Glomerular endothelial cell (primary cell): ENCODE data around the gene C1QTNF9. TPM values are rescaled to one million over a fixed set of nuclear protein-coding genes. Genes with fewer than 3 reads are reported as not detected.
"Not testable (repeated sequence)": the region's sequence is repeated elsewhere in the genome, so short reads cannot be mapped to it uniquely, and the experiment has no call there.

Experiments used
- DNase-seq: peaks from one replicate; pipeline ENCODE4 v3.0.0-alpha.2; 2011; ENCODE audit warnings: low read depth, low spot score; ENCODE audit errors: extremely low read depth
- total RNA-seq: library from RNA; depleted of rRNA; stranded (reverse); fragments of >200 nt; gene quantifications from 2 replicates; pipeline ENCODE4 v1.2.3, GENCODE V29; 2015

The C1QTNF9 gene
- total RNA-seq, 1 donor from 2014 or later, result not detected

GRCh38 chr13:24281188-24282008 lies 28.0 kb upstream of the C1QTNF9 start:
- DNase-seq, result no peak

DNA sequence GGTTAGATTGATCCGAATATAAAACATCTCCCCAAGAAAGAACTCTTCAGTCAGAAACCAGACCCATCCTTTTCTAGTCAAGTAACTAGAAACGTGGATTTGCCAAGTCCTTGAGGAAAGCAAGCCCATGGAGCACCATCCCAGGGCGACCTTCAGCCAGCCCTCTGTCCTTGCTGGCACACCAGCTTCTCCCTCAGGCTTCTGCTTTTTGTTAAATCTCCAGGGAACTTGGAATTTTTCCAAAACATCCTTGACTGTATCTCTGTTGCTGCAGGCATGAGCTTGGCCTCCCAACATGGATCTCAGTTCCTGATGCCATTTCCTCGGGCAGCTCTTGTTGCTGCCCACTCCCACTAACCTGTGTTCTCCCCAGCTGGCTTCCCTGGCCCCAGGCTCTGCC lies 27.1 kb upstream of the C1QTNF9 start:
- no peak for DNase-seq

DNA sequence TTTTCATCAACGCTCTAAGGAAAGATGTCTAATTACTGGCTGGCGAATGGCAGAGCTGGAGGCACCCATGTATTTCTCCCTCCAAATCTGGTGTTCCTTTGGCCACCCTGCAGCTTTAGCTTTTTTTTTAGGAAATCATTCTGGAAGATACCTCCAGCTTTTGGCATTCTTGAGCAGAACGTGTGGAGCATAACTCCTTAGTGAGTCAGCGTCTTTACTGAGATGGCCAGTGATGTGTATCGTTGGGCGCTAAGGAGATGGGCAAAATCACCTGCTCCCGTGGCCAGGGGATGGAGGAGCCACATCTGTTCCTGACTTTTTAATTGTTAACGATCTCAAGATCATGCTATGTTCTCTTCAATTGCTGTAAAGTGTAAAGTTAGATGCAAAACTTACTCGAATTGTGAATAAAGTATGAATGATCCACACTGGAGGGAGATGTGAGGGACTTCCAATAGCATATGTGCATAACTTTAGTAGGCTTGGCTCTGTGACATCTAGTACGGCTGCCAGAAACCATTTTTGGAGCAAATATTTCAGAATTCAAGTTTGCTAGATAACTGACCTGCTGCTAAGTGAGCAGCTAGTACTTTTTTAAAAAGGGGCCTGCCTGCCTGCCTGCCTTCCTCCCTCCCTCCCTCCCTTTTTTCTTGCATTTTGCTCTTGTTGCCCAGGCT lies 24.4 kb upstream of the C1QTNF9 start:
- DNase-seq, result no peak

GRCh38 chr13:24286624-24287023 lies 22.8 kb upstream of the C1QTNF9 start:
- DNase-seq, result no peak

DNA sequence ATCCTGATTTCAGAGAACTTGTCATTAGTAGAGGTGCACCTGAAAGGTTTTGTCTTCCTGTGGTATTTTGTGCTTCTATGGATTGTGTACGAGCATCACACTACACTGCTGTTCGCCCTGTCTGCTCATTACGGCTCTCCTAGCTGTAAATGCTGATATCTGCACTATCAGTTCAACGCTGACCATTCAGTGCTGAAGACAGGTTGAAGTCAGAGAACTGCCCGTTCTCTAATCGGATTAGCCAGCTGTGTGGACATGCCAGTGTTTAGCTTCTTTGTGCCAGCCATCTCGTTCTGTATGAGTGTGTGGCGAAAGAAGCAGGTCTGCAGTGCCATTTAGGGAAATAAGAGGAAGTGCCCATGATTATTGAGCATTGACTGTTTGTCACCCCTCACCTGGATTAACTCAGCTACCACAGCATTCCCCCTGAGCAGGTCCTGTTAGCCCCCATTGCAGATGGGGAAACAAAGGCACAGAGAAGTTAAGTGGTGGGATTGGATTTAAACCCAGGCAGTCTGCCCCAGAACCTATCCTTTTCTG lies 21.6 kb upstream of the C1QTNF9 start:
- DNase-seq, result no peak

DNA sequence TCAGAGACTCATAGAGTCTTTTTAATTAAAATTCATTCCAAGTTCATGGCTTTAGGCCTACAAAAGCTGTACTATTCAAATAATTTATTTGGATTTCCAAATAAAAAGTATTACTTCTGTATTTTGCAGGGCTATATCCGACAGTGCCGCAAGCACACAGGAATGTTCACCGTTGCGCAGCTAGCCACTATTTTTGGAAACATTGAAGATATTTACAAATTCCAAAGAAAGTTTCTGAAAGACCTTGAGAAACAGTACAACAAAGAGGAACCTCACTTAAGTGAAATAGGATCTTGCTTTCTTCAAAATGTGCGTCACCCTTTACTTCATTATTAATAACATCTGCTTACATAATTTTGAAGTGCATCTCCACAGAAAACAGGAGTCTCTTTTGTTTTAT lies 20.5 kb upstream of the C1QTNF9 start:
- DNase-seq, result no peak

- DNase-seq, result no peak
Observed at GRCh38 chr13:24290280-24290932, 19.0 kb upstream of the C1QTNF9 start.

GRCh38 chr13:24292481-24292880 lies 16.9 kb upstream of the C1QTNF9 start:
- no peak for DNase-seq

- no peak for DNase-seq
Observed at GRCh38 chr13:24293746-24294145, 15.6 kb upstream of the C1QTNF9 start.

- no peak for DNase-seq
Observed at GRCh38 chr13:24299488-24300114, 9.8 kb upstream of the C1QTNF9 start.

GRCh38 chr13:24301434-24301833 lies 7.9 kb upstream of the C1QTNF9 start:
- no peak for DNase-seq

GRCh38 chr13:24301911-24302310 lies 7.5 kb upstream of the C1QTNF9 start:
- no peak for DNase-seq

- no peak for DNase-seq
Observed at GRCh38 chr13:24304620-24305019, 4.8 kb upstream of the C1QTNF9 start.

GRCh38 chr13:24306632-24307031 lies 2.7 kb upstream of the C1QTNF9 start:
- no peak for DNase-seq

- DNase-seq, result no peak
Observed at GRCh38 chr13:24307211-24308067, 1.9 kb upstream of the C1QTNF9 start.

- DNase-seq, result no peak
Observed at GRCh38 chr13:24308068-24308445, 1.3 kb upstream of the C1QTNF9 start.

DNA sequence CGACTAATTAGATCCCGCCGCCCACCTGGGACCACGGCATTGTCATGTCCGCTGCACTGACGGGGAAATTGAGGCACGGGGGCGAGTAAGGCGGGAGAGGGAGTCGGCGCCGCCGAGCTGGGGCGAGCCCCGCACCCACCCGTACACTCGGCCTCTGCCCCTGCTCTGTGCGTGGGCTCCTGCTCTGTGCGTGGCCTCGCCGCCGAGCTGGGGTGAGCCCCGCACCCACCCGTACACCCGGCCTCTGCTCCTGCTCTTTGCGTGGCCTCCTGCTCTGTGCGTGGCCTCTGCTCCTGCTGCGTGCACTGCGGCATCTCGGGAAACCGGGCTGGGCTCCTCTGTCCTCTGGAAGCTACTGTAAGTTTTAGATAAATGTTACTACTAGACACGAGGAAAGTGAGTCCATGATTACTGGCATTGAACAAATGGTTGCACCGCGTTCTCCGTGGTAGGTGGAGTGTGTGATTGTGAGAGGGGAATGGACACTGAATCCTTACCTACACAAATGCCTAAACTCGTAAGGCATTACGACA lies 826 bp upstream of the C1QTNF9 start:
- DNase-seq, result no peak

- DNase-seq, result no peak
Observed at GRCh38 chr13:24313439-24313838, 4.1 kb downstream of the C1QTNF9 start.

DNA sequence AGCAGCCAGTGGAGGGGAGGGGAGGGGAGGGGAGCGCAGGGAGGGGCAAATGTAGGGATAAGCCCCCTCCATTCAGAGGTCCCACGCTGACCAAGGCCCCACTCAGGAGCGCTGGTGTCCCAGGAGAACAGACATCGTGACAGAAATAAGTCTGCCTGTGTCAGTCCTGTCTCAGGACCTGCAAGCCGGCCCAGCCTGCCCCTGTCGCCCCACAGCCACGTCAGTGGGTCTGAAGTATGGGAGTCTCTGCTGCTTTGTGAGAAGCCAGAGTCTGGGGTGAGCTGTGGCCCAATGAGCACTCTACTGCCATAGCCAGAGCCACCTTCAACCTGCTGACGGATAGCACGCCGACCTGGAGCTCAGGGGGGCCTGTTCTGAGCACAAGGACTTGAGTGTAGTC lies 8.5 kb downstream of the C1QTNF9 start:
- not testable (repeated sequence) for DNase-seq

- DNase-seq, result not testable (repeated sequence)
Observed at GRCh38 chr13:24318878-24319277, 9.5 kb downstream of the C1QTNF9 start.
